GM19324 (cell line): Measurements from ENCODE around the gene DCAF12L2.
"Not testable (repeated sequence)": the region's sequence is repeated elsewhere in the genome, so short reads cannot be mapped to it uniquely, and the experiment has no call there.

ENCODE experiments used
- ATAC-seq: cut with Tn5 transposase; IDR thresholded peaks from one replicate; pipeline ENCODE4 v1.9.1; 2021; ENCODE audit warnings: mild to moderate bottlenecking, moderate library complexity; ENCODE audit not compliant: unreplicated experiment, low FRiP score

The DCAF12L2 gene

GRCh38 chrX:126165721-126166461 is at the start of gene DCAF12L2:
Gene DCAF12L2 (minus strand): TSS chrX:126166289. CDS start chrX:126165924, 365 bp downstream.
- no peak for ATAC-seq

GRCh38 chrX:126190888-126191287 is 24.8 kb upstream of the DCAF12L2 start:
- not testable (repeated sequence) for ATAC-seq

GRCh38 chrX:126177133-126177840 is 11.2 kb upstream of the DCAF12L2 start:
- no peak for ATAC-seq

- ATAC-seq, result no peak
Observed at GRCh38 chrX:126170720-126171119, 4.6 kb upstream of the DCAF12L2 start.

GRCh38 chrX:126167560-126167959 is 1.5 kb upstream of the DCAF12L2 start:
- no peak for ATAC-seq

GRCh38 chrX:126165401-126165720 is 728 bp downstream of the DCAF12L2 start:
- ATAC-seq, result no peak

- ATAC-seq, result no peak
Observed at GRCh38 chrX:126164689-126165400, 1.2 kb downstream of the DCAF12L2 start.

- ATAC-seq, result no peak
Observed at GRCh38 chrX:126164226-126164625, 1.9 kb downstream of the DCAF12L2 start.

- ATAC-seq, result no peak
Observed at GRCh38 chrX:126141014-126141413, 25.1 kb downstream of the DCAF12L2 start.

GRCh38 chrX:126137899-126138298 is 28.2 kb downstream of the DCAF12L2 start:
- ATAC-seq, result no peak

- no peak for ATAC-seq
Observed at GRCh38 chrX:126124721-126125120, 41.4 kb downstream of the DCAF12L2 start.
